C1 segment of cervical spinal cord (tissue), 14 donors: ENCODE measurements around the gene CAPN1.
"Not testable (repeated sequence)": the region's sequence is repeated elsewhere in the genome, so short reads cannot be mapped to it uniquely, and the experiment has no call there.

Source experiments
- DNase-seq, 14 donors: peaks; one replicate each; lab custom pipeline; 2025; lab: John Stamatoyannopoulos, UW

CAPN1 gene

DNA sequence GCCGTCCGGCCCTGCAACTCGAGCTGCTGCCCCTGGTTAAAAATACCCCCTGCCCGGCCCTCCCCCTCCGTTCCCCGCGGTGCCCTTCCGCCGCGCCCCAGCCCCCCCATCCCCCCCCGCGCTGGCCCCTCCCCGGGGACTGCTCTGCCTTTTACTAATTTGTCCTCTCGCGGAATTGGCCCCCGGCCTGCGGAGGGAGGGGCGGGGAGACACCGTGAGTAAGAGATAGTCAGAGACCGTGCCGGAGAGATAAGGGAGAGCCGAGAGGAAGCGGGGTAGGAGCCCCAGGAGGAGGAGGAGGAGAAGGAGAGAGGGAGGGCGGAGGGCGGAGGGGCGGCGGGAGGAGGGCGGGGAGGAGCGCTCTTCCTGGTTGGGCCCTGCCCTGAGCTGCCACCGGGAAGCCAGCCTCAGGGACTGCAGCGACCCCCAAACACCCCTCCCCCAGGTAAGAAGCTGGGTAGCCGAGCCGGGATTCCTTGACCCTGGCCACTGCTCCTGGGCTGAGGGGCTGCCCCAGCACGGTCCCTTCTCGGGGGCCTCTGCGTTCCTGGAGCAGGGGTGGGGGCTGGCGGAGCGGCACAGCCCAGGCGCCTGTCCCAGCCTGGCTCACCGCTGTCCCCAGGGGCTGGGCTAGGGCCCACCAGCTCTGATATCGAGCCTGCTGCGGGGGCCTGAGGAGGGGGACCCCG lies at the start of gene CAPN1:
TSS of gene CAPN1 (plus strand) at position 360 of the 689 bp plus-strand sequence. CDS start 774 bp downstream, outside the sequence.
- peak in 8 of 14 donors; percentile 23 to 68 (median 44) for DNase-seq

DNA sequence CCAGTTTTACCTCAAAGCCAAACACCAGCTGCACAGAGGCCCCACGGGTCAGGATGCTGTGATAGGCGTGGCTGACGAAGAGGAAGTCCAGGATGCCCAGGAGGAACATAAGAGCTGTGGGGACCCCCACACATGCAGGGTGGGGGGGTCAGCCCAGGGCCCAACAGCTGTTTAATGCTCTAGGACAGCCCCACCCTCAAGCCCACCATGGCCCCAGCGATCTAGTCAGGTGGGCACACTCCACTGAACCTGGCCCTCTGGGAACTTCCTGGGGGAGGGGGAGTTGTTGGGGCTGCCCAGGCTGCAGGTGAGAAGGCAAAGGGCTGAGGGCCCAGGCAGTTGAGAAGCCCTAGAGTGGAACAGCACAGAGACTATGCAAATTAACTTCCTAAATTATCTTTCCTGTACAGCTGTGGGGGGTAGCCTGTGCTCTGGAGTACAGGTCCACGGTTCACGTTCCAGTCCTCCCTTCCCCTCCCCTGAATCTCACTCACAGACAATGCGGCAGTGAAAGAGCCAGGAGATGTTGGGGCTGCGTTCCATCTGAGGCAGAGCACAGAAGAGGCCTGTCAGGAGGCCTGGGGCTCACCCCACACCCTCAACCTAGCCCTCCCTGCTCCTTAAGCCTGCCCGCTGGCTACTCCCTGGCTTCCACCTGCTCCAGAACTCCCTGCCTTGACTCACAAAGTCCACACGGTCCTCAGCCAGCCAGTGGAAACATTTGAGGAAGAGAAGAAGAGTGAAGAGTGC lies 49.3 kb upstream of the CAPN1 start:
- DNase-seq = no peak

DNA sequence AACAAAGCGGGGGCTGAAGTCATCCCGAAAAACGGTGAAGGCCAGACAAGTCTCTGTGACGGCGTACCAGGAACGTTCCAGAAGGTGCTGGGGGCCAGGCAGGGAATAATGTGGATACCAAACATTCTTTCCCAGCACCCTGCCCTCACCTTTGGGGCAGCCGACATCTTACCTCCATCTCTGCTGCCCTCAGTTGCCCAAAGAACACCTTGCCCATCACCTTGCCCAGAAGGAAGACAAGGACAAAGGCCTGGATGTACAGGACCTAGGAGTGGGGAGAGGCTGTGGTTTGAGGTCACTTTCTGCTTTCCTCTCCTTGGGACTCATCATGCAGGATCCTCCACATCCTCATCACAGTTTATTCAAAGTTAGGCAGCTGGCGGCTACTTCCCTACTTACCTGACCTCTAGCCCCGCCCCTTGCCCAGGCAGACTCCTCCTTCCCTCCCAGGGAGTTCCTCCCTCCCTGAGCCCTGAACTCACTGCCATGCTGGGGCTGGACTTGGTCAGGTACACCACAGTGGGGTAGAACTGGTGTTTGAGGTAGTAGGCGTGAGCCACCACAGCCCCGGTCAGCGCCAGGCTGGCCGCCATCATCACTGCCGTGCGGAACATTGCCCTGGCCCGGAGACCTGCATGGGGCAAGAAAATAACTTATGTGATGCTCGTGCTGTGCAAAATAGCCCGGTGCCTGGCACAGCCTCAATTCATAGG lies 48.6 kb upstream of the CAPN1 start:
- no peak for DNase-seq

DNA sequence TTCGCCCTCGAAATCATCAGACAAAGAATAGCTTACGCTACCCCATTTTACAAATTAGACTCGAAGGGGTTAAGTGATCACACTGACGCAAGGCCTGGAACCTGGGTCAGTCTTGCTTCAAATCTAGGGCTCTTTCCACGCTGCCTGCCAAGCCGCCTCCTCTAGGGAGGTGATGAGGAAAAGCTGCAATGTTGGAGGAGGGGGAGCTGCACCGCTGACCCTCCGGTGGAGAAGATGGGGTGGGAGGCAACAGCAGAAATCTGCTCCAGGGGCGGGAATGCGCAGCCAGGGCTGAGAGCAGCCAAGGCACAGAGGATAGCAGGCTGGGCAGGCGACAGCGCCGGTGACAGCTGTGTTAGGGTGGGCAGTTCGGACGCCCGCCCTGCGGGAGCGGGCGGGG lies 48.0 kb upstream of the CAPN1 start:
- DNase-seq = no peak

DNA sequence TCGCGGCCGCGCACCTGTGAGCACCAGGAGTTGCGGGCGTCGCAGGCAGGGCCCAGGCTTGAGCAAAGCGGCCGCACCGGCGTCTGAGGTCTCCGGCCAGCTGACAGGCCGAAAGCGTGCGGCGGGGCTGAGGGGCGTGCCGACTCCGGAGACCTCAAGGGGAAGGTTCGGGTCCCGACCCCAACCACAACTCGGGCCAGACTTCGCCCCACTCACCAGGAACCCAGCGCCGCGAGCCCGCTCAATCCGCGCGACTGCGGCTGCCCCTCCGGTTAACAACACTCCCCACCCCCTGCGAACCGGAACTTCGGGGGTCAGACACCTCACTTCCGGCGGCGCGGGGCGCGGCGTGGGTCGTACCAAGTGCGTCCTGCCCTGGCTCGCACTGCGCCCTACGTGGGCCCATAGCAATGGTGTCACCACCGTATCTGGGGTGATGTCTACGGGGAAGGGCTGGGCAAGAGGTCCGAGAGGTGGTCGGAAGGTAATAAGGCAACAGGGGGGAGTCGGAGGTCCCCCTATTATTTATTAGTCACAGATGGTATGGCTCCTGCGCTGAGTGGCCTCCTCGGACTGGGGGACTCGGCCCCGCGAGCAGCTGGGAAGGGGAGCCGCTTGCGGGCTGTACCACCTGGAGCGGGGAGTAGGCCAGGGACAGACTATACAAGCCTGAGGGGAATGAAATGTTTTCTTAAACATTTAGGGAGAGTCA lies 47.3 kb upstream of the CAPN1 start, which contains the start of gene SYVN1:
TSS of gene SYVN1 (minus strand) at position 280 of the 712 bp plus-strand sequence. CDS start 918 bp downstream, outside the sequence.
- peak; percentile 83 to 97 (median 93) for DNase-seq

DNA sequence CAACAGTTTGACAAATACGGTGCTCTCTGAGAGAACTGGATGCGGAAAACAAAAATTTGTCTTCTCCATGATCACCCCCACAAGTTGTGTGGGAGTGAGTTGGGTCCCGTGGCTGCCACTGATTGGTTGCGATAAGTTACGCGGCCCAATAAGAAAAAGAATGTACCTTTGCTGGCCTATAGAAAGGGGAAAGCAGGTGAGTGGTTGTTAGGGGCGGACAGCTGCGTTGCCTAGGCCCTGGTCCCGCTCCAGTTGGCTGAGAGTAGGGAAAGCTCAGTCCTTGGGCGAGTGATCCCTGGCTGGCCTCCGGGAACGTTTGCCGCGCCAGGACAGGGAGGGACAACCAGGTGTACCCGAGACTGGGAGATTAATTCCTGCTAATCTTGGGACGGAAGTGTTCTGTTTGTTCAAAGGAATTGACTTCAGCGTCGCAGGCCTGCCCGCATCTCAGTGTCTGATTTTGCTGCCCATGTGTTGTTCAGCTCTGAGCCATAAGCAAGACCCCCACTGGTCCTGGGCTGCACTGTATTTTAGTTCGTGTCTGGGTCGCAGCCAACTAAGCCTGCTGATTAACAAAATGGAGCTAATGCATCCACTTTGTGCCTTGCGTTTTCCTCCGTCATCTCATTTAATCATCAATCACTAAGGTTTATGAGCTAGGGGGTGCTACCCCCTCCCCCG lies 46.6 kb upstream of the CAPN1 start:
- DNase-seq = peak; percentile 70 to 99 (median 90)

DNA sequence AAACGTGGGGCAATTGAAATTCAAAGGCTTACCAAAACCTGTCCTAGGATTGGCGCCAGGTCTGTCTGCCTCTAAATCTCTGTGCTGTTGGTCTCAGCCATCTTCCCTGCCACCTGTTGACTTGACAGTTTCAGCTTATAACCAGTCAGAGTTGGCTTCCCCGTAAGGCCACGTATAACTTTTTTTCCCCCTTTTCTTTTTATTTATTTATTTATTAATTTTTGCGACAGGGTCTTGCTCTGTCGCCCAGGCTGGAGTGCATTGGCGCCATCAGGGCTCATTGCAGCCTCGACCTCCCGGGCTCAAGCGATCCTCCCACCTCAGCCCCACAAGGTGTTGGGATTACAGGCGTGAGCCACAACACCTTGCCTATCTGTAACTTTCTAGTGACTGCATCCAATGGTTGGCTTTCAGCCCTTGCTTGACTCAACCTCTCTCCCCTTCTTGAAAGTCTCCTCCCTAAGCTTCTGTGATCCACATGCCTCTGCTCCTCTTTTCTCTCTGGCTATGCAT lies 46.0 kb upstream of the CAPN1 start:
- peak in 1 of 14 donors; percentile 75 for DNase-seq

DNA sequence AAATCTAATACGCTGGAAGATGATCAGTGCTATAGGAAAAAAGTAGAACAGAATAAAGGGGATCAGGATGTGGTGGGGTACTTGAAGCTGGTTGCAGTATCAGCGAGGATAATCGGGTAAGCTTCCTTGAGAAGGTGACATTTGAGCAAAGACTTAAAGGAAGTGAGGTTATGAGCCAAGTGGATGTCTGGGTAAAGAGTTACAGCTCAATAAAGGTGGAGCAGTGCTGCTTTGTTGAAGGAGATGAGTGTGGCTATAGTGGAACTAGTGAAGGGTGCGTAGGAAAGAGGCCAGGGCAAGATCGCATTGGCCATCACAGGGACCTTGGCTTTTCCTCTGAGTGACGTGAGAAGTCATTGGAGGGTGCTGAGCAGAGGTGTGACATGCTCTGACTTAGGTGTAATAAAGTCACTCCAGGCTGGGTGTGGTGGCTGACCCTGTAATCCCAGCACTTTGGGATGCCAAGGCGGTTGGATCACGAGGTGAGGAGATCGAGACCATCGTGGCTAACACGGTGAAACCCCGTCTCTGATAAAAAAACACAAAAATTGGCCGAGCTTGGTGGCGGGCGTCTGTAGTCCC lies 45.1 kb upstream of the CAPN1 start:
- DNase-seq = no peak

DNA sequence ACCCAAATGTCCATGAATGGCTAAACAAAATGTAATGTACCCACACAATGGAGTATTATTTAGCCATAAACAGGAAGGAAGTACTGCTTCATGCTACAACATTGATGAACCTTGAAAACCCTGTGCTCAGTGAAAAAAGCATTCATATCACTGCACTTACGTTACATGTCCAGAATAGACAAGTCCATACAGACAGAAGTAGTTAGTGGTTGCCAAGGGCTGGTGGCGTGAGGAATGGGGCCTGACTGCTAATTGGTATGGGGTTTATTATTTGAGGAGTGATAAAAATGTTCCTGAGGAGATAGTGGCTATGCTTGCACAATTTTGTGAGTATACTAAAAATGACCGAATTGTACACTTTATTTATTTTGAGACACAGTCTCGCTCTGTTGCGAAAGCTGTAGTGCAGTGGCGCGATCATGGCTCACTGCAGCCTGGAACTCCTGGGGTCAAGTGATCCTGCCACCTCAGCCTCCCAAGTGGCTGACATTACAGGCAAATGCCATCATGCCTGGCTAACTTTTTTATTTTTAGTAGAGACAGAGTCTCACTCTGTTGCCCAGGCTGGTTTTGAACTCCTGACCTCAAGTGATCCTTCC lies 39.7 kb upstream of the CAPN1 start:
- DNase-seq = no peak

DNA sequence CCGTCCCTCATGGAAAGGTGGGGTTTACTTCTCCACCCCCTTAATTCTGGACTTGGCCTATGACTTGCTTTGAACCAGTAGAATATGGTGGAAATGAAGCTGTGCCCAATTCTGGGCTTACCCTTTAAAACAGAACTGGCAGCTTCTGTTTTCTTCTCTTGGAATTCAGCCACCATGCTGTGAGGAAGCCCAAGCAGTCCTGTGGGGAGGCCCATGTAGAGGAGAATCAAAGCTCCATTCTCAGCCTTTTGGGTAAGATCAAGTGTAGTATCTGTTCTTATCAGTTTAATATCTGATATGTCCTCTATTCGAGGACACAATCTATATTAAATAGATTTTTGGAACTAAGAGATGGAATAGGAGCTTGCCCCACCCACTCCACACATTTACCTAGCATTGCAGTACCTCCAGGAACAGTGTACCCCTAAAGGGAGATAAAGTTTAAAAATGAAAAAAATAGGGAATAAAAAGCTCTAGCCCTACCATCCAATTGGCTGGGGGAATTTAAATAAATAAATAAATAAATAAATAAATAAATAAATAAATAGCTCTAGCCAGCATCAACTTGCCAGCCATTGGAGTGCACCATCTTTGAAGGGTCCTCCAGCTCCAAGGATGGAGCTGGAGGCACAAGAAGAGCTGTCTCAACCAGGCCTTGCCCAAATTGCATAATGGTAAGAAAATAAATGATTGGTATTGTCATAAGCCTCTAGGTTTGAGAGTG lies 34.2 kb upstream of the CAPN1 start:
- no peak for DNase-seq

DNA sequence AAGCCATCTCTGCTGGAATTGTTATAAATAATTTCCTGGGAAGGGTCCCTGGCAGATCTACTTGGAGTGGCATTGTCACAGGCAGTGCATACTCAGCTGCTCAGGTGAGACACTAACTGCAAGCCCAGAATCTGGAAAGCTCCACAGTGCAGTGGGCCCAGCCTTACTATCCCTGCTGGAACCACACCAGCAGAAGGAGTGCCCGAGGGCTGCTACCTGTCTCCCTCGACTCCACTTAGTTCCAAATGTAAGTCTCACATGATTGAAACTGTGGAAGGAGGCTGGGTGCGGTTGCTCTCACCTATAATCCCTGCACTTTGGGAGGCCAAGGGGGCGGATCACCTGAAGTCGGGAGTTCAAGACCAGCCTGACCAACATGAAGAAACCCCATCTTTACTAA lies 33.1 kb upstream of the CAPN1 start:
- DNase-seq = no peak

DNA sequence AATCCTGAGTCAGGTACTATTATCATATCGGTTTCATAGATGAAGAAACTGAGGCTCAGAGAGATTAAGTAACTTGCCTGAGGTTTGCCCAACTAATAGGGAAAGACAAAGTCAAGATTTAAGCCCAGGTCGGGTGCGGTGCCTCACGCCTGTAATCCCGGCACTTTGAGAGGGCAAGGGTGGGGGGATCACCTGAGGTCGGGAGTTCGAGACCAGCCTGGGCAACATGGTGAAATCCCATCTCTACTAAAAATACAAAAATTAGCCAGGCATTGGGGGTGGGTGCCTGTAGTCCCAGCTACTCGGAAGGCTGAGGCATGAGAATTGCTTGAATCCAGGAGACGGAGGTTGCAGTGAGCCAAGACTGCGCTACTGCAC lies 31.6 kb upstream of the CAPN1 start:
- not testable (repeated sequence) for DNase-seq

DNA sequence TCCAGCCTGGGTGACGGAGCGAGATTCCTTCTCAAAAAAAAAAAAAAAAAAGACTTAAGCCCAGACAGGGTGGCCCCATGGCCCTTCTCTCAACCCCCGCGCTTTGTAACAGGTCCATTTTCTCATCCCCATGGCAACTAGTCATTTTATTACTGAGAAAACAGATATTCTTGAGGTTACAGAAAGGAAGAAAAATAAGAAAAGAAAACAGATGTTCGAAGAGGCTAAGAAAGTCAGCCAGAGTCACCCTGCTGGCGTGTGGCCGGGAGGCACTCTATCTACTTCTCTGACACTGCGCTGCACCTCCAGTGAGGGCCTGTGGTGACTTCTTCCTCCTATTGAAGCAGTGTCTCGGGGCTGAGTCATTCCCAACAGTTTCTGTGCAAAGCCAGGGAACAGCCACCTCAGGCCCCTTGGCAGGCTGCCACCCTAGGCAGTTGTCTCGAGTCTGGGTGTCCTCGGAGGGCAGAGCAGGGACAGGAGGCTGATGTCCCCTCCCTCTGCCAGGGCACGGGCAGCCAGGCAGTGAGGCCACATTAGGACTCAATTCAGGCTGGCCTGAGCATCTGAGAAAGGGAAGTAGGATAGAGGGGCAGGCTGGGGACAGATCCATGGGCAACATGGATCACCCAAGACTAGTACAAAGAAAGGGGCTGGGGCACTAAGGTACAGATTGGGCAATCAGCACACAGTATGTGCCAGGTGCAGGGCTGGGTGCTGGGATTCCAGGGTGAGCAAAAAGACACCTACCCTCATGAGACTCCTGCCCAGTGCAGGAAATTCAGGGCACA lies 31.0 kb upstream of the CAPN1 start:
- DNase-seq = peak in 12 of 14 donors; percentile 9 to 86 (median 69)

DNA sequence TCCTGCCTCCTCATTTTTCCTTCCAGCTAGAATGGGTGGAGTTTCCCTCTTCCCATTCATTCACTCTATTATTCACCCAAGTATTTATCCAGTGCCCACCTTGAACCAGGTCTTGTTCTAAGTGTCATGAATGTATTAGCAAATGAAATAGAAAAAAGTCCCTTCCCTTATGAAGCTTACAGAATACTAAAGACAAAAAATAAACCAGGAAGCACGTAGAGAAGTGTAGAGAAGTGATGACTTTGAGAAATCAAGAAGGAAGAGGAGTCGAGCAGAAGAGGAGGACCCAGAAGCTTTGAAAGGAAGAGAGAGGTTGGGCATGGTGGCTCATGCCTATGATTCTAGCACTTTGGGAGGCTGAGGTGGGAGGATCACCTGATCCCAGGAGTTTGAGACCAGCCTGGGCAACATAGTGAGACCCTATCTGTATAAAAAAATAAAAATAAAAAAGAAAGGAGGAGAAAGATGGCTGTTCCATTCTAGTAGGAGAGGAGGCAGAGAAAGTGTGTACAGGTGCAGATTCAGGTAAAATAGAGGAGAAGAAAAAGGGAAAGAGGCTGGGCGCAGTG lies 30.3 kb upstream of the CAPN1 start:
- no peak for DNase-seq

DNA sequence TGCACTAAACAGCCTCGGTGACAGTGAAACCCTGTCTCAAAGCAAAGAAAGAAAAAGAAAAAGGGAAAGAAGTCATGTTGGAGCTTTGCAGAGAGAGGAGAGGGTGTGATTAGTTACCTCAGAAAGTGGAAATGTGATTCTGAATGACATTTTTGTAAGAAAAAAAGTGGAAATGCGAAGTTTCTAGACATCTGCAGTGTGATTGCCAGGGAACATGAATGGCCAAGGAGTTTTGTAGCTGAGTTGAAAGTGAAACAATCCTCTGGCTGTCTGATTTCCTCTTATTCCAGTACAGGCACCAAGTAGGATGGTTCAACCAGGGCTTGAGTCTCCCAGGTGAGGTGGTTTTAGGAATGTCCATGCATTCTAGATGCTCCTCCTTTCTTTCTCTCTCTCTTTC lies 29.6 kb upstream of the CAPN1 start:
- no peak for DNase-seq

DNA sequence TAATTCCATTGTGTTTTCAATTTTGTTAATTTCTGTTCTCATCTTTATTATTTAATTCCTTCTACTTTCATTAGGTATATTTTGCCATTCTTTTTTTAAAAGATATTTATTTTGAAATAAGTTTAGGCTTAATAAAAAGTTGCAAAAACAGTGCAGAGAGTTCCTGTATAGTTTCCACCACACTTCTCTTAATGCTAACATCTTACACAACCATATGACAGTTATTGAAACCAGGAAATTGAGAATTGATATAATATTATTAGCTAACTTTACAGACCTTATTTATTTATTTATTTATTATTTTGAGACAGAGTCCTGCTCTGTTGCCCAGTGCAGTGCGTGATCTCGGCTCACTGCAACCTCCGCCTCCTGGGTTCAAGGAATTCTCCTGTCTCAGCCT lies 25.5 kb upstream of the CAPN1 start:
- DNase-seq = no peak

DNA sequence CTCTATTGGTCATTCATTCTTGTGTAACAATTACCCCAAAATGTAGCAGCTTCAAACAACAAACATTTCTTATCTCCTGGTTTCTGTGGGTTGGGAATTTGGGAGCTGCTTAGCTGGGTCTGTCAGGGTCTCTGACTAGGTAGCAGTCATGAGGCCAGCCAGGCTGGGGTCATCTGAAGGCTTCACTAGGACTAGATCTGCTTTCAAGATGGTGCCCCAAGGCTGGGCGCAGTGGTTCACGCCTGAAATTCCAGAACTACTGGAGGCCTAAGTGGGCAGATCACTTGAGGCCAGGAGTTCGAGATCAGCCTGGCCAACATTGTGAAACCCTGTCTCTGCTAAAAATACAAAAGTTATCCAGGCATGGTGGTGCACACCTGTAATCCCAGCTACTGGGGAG lies 24.8 kb upstream of the CAPN1 start:
- DNase-seq = no peak

DNA sequence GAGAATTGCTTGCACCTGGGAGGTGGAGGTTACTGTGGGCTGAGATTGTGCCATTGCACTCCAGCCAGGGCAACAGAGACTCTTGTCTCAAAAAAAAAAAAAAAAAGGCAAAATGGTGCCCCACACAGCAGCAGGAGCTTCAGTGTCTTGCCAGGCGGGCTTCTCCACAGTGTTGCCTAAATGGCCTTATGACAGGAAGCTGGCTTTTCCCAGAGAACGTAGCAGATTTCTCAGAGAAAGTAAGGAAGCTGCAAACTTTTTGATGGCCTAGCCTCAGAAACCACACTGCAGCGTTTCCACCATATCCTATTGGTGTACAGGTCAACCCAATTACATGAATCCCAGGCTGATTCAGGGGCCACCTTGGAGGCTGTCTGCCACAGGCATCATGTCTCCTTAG lies 24.4 kb upstream of the CAPN1 start:
- DNase-seq = no peak
